A549 treated with DMSO at 1 μM for 4 hours (cell line): ENCODE data around the gene RNF34. TPM values are rescaled to one million over a fixed set of nuclear protein-coding genes. Genes with fewer than 3 reads are reported as not detected.

ENCODE experiments used
- total RNA-seq: library from RNA; stranded (reverse); fragments of 200-300 nt; extraction: Qiagen RNA extraction; gene quantifications from 5 replicates; pipeline ENCODE4 v1.2.3, GENCODE V29; 2022; ENCODE audit warnings: low read depth

RNF34 gene, protein sequence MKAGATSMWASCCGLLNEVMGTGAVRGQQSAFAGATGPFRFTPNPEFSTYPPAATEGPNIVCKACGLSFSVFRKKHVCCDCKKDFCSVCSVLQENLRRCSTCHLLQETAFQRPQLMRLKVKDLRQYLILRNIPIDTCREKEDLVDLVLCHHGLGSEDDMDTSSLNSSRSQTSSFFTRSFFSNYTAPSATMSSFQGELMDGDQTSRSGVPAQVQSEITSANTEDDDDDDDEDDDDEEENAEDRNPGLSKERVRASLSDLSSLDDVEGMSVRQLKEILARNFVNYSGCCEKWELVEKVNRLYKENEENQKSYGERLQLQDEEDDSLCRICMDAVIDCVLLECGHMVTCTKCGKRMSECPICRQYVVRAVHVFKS
- total RNA-seq = 36.4 to 39.5 TPM (median 37.8 TPM) in 5 replicates

DNA sequence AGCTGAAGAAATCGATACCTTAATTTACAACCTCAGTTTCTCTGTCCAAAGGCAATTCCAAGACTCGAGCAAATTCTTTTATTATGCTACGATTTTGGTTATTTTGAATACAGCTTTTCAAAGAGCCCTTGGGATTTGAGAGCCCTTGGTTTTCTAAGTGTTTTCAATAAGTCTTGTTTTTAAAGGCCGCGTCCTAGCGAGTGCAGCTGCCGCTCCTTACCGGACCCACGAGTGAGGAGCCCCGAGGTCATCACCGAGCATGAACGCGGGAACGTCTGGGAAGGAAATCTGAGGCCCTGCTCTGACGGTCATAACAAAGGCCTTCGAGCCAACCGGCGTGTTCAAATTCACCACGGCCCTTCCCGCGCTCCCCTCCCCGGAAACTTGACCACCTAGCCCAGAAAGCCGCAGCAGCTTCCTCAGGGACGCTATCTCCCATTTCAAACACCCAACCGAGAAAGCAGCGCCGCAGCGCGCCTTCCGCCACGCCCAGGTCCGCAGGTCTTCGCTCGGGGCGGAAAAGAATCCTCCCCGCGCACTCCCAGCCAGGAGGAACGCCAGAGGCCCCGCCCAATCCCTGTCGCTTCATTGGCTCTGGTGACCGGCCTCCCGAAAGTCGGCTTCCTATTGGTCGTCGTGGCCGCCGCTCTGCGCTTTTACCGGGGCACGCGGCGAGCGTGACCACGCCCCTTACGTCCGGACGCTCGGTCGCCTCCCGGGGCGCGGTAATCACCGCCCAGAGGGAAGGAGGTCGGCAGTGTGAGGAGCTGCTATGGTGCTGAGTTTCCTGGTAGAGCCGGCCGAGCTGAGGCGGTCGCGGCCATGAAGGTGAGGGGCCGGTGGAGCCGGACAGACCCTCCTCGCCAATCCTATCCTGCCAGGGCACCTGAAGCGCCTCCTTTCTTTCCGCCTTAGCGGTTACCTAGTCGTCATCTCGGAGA, at the start of gene RNF34:
Gene RNF34 (plus strand): TSS at position 728 of the 941 bp plus-strand sequence. CDS start 95 bp downstream, at position 823.

DNA sequence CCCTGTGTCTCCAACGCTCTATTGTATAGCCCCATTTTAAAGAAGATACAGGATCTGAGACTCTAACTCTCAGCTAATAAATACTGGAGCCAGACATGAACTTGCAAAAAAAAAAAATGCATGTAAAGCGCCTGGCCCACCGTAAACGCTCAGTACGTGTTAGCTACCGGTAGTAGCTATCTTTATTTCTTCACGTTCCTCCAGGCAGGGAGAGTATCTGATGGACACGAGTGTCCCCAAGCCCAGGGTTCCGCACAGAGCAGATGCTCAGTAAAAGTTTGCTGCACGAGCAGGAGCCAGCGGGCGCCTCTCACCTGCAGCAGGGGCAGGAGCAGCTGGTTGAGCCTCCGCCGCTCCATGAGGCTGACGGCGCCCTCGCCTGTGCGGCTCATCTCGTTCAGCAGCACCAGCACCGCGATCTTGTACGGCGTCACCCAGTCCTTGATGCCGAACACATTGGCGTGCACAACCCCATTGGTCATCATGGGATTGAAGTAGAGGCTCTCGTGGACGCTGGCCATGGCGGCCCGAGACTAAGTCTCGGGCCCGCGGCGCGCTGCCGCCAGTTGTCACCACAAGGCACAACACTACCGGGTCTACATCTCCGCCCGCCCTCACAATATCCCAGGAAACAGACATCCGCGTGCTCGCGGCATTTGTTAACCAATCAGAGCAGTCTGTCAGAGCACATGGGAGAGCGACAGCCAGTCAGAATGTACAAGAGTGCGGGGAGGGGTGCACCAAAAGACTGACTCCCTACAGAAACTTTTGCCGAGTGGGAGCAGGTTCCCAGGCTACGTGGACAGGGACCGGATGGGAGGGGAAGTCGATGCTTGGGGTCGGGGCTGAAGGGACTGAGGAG, 47.9 kb upstream of the RNF34 start, which contains the start of gene ANAPC5:
Gene ANAPC5 (minus strand): TSS at position 592 of the 862 bp plus-strand sequence. CDS start 71 bp downstream, at position 521.

Other genes with a start within 250 kb of the RNF34 start
- gene P2RX4, start 190.0 kb upstream of the RNF34 start, total RNA-seq = 15.8 to 21.9 TPM (median 17.7 TPM) in 5 replicates
- gene CAMKK2, start 103.4 kb upstream of the RNF34 start, total RNA-seq = 21.1 to 26.3 TPM (median 25.6 TPM) in 5 replicates
- 85.1 to 97.5 TPM (median 96.9 TPM) in 5 replicates for gene ANAPC5, start 47.7 kb upstream of the RNF34 start, total RNA-seq
- gene KDM2B, start 180.9 kb downstream of the RNF34 start, total RNA-seq = 19.1 to 23.5 TPM (median 22.0 TPM) in 5 replicates
- gene ORAI1, start 226.4 kb downstream of the RNF34 start, total RNA-seq = 29.8 to 46.7 TPM (median 42.9 TPM) in 5 replicates